BJ (cell line): ENCODE data around the gene DCAF5. TPM values are rescaled to one million over a fixed set of nuclear protein-coding genes. Genes with fewer than 3 reads are reported as not detected.

Experiments
- CTCF ChIA-PET: fragments of 350-600 bp; formaldehyde crosslinking; extraction: SDS; loops from one replicate; lab custom pipeline; 2021; ENCODE audit warnings: antibody characterized with exemption, inconsistent platforms; lab: Yijun Ruan, JAX
- POLR2A ChIA-PET: fragments of 300-600 bp; sonication (Branson Sonifier 250); formaldehyde crosslinking; extraction: SDS; loops from one replicate; lab custom pipeline; 2021; ENCODE audit warnings: antibody characterized with exemption; lab: Charles Lee
- DNase-seq: peaks from one replicate; pipeline ENCODE4 v3.0.0-alpha.2; 2011; ENCODE audit warnings: low read depth
- H3K27me3 ChIP-seq: 2 replicates; pipeline ENCODE4 v1.6.0; 2011; ENCODE audit warnings: low read length; ENCODE audit not compliant: control insufficient read depth, insufficient read depth
- H3K36me3 ChIP-seq: 2 replicates; pipeline ENCODE4 v1.5.1; 2011; ENCODE audit warnings: low read length; ENCODE audit not compliant: control insufficient read depth, insufficient read depth
- H3K4me3 ChIP-seq: 2 replicates; pipeline ENCODE4 v1.5.1; 2011; ENCODE audit warnings: low read depth, mild to moderate bottlenecking, control low read depth, low read length
- polyA minus RNA-seq: library from RNA; depleted of rRNA, polyadenylated mRNA; stranded (reverse); fragments of >200 nt; gene quantifications from 2 replicates; pipeline ENCODE4 v1.2.3, GENCODE V29; 2011; rRNA and poly(A)+ RNA removed
- polyA plus RNA-seq: library from polyadenylated mRNA; depleted of rRNA; stranded (reverse); fragments of >200 nt; gene quantifications from 2 replicates; pipeline ENCODE4 v1.2.3, GENCODE V29; 2011; rRNA removed
- TF ChIP-seq, protein P1 (sequence below): IDR thresholded peaks from 2 replicates; pipeline ENCODE4 v1.5.1; 2011; ENCODE audit warnings: low read depth, mild to moderate bottlenecking, control low read depth, inconsistent platforms, low read length, moderate library complexity; ENCODE audit not compliant: insufficient read depth

The DCAF5 gene, protein sequence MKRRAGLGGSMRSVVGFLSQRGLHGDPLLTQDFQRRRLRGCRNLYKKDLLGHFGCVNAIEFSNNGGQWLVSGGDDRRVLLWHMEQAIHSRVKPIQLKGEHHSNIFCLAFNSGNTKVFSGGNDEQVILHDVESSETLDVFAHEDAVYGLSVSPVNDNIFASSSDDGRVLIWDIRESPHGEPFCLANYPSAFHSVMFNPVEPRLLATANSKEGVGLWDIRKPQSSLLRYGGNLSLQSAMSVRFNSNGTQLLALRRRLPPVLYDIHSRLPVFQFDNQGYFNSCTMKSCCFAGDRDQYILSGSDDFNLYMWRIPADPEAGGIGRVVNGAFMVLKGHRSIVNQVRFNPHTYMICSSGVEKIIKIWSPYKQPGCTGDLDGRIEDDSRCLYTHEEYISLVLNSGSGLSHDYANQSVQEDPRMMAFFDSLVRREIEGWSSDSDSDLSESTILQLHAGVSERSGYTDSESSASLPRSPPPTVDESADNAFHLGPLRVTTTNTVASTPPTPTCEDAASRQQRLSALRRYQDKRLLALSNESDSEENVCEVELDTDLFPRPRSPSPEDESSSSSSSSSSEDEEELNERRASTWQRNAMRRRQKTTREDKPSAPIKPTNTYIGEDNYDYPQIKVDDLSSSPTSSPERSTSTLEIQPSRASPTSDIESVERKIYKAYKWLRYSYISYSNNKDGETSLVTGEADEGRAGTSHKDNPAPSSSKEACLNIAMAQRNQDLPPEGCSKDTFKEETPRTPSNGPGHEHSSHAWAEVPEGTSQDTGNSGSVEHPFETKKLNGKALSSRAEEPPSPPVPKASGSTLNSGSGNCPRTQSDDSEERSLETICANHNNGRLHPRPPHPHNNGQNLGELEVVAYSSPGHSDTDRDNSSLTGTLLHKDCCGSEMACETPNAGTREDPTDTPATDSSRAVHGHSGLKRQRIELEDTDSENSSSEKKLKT
- polyA plus RNA-seq (27.5 and 42.0 TPM in 2 replicates), polyA minus RNA-seq (30.0 and 34.9 TPM in 2 replicates)

DNA sequence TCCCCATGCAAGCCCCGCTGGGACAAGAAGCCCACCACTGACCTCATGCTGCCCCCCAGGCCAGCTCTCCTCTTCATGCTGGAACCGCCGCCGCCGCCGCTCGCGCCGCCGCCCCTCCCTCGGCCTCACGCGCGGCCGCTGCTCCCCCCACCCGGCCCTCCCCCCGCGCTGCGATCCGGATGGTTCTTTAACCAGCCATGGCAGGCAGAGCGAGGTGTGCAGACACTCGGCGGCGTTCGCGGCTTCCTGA, at the start of gene DCAF5:
Gene DCAF5, minus strand, starts transcription at position 218 of the 250 bp plus-strand sequence. Its CDS starts 141 bp downstream, at position 77.
- Histone ChIP-seq H3K4me3 (peak within 1 kb of the TSS; percentile 81), H3K27me3 (no peaks in the 10 kb centered on the region), H3K36me3 (no peaks in the 10 kb centered on the region)
- TF ChIP-seq, protein P1, sequence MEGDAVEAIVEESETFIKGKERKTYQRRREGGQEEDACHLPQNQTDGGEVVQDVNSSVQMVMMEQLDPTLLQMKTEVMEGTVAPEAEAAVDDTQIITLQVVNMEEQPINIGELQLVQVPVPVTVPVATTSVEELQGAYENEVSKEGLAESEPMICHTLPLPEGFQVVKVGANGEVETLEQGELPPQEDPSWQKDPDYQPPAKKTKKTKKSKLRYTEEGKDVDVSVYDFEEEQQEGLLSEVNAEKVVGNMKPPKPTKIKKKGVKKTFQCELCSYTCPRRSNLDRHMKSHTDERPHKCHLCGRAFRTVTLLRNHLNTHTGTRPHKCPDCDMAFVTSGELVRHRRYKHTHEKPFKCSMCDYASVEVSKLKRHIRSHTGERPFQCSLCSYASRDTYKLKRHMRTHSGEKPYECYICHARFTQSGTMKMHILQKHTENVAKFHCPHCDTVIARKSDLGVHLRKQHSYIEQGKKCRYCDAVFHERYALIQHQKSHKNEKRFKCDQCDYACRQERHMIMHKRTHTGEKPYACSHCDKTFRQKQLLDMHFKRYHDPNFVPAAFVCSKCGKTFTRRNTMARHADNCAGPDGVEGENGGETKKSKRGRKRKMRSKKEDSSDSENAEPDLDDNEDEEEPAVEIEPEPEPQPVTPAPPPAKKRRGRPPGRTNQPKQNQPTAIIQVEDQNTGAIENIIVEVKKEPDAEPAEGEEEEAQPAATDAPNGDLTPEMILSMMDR = no peak
- POLR2A ChIA-PET = no interaction called here
- no peak for DNase-seq
- CTCF ChIA-PET = interaction anchor here (1.1 to 3.8 kb wide), 3 partner anchors 15 to 23 kb away, joined by 3 to 19 read pairs (median 6); no protein-coding TSS in a partner anchor

DNA sequence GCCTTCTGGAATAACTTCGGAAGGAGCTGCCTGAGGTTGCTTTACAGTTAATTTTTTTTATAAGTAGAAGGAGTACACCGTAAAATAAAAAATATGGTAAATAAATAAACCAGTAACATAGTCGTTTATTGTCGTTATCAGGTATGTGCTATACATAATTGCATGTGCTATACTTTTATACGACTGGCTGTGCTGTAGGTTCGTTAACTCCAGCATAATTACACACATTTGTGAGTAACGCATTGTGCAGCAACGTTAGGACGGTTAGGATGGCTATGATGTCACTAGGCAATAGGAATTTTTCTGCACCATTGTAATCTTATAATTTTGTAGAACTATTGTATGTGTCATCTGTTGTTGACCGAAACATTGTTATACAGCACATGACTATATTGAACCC, 46.9 kb upstream of the DCAF5 start:
- H3K27me3 ChIP-seq = no peaks in the 10 kb centered on the region
- POLR2A ChIA-PET = no interaction called here
- CTCF ChIA-PET = interaction anchor here (1.0 kb wide), 1 partner anchor 18 kb away, joined by 3 read pairs; no protein-coding TSS in a partner anchor
- H3K4me3 ChIP-seq = no peak overlapping the region
- TF ChIP-seq, protein P1 = no peak
- DNase-seq = no peak
- no peaks in the 10 kb centered on the region for H3K36me3 ChIP-seq

DNA sequence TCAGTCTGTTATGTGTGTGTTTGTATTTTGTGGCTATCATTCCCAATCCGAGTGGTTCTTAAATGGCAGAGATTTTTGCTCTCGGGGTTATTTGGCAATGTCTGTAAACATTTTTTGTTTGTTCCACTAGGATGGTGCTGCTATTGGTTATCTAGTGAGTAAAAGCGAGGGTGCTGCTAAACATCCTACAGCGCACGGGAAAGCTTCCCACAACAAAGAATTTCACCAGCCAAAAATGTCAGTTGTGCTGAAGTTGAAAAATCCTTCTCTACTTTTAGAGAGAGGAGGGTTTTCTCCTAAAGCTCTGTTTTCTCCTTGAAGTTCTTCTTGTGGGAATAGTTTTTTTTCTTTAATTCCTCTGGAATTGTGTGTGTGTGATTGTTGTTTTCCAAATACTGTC, 40.8 kb upstream of the DCAF5 start:
- TF ChIP-seq, protein P1 = no peak
- ChIA-PET CTCF (interaction anchor here (0.8 kb wide), 1 partner anchor 62 kb away, joined by 3 read pairs; no protein-coding TSS in a partner anchor), POLR2A (no interaction called here)
- H3K4me3 ChIP-seq = no peak overlapping the region
- no peak for DNase-seq
- H3K27me3 ChIP-seq = no peaks in the 10 kb centered on the region
- H3K36me3 ChIP-seq = no peaks in the 10 kb centered on the region

DNA sequence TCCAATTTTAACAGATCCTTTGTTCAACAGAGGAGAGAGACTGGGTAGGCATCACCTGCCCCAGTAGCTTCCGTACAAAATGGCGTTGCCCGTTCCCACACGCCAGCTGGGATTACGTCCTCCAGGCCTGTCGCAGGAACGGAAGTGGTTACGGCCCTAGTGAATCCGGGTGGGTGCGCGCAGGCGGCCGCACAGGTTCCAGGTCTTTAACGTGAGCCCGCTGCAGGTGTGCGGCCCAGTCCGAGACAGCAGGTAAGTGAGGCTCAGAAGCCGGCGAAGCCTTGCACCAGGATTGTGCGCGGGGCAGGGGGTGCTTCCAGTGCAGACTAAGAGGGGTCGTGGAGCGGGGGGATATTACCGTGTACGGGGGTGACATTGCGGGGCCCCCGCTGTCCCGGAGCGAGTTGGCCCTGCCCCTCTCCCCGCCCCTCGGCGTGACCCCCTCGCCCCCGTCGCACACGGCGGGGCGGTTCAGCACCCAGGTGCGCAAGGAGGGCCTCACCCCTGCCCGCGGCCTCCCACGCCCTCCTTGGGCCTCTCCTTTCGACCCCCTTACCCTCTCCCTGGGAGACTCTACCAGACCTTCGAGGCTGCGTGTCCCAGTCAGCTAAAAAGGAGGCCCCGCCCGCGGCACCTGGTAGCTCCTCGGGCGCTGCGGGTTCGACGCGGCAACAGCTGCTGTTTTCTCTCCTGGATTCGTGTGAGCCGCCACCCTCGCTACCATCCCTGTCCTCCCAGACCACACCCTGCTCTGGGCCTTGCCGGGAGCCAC, 38.6 kb upstream of the DCAF5 start, which contains the start of gene EXD2:
Gene EXD2, plus strand, starts transcription at position 159 of the 772 bp plus-strand sequence. CDS start 17,973 bp downstream, outside the sequence.
- CTCF ChIA-PET = interaction anchor here (2.0 kb wide), 1 partner anchor 62 kb away, joined by 7 read pairs; no protein-coding TSS in a partner anchor
- TF ChIP-seq, protein P1 = no peak
- peak within 1 kb of the TSS; percentile 73 for H3K4me3 ChIP-seq

More for the DNA sequence above, 38.6 kb upstream of the DCAF5 start, which contains the start of gene EXD2:
- H3K36me3 ChIP-seq = no peaks in the 10 kb centered on the region
- H3K27me3 ChIP-seq = no peaks in the 10 kb centered on the region
- POLR2A ChIA-PET = no interaction called here
- DNase-seq = no peak
